GM21515 (cell line): Measurements from ENCODE around the gene CBARP.

ENCODE experiments used
- ATAC-seq: cut with Tn5 transposase; IDR thresholded peaks from one replicate; pipeline ENCODE4 v1.9.1; 2021; ENCODE audit not compliant: unreplicated experiment

Gene CBARP

GRCh38 chr19:1229056-1229923, 8.5 kb downstream of the CBARP start:
- ATAC-seq = no peak

- ATAC-seq = no peak
These were observed 9.4 kb downstream of the CBARP start for GRCh38 chr19:1228161-1228957.

GRCh38 chr19:1227304-1228054, 10.3 kb downstream of the CBARP start:
- no peak for ATAC-seq

GRCh38 chr19:1226522-1227303, 11.1 kb downstream of the CBARP start:
- ATAC-seq = no peak

GRCh38 chr19:1226227-1226518, 11.6 kb downstream of the CBARP start:
- no peak for ATAC-seq

- ATAC-seq = no peak
These were observed 12.2 kb downstream of the CBARP start for GRCh38 chr19:1225440-1226226.

- no peak for ATAC-seq
These were observed 13.0 kb downstream of the CBARP start for GRCh38 chr19:1224847-1225246.

GRCh38 chr19:1224047-1224825, 13.6 kb downstream of the CBARP start:
- ATAC-seq = no peak

GRCh38 chr19:1223018-1223855, 14.6 kb downstream of the CBARP start:
- ATAC-seq = no peak

GRCh38 chr19:1222394-1222793, 15.4 kb downstream of the CBARP start:
- ATAC-seq = no peak

GRCh38 chr19:1221904-1222255, 15.9 kb downstream of the CBARP start:
- no peak for ATAC-seq

GRCh38 chr19:1220976-1221903, 16.6 kb downstream of the CBARP start:
- no peak for ATAC-seq

GRCh38 chr19:1220477-1220930, 17.3 kb downstream of the CBARP start:
- ATAC-seq = no peak

- no peak for ATAC-seq
These were observed 17.9 kb downstream of the CBARP start for GRCh38 chr19:1219786-1220476.

- no peak for ATAC-seq
These were observed 18.8 kb downstream of the CBARP start for GRCh38 chr19:1218751-1219567.

- no peak for ATAC-seq
These were observed 20.4 kb downstream of the CBARP start for GRCh38 chr19:1217366-1217765.
